ENCODE measurements around the gene TEX38.
"Not testable (repeated sequence)": the region's sequence is repeated elsewhere in the genome, so short reads cannot be mapped to it uniquely, and the experiment has no call there.

Gene TEX38

DNA sequence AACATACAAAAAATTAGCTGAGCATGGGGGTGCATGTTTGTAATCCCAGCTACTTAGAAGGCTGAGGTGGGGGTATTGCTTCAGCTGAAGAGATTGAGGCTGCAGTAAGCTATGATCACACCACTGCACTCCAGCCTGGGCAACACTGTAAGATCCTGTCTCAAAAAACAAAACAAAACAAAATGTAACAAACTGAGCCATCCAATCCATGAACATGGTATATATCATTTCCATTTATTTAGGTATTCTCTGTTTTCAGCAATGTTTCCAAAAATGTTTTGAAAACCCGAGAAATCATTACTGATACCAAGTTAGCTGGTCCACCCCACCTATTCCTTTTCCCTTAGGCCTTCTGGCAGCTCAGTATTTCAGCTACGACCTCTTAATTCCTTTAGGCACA, 21.9 kb upstream of the TEX38 start:
- Histone ChIP-seq H3K36me3 (ENCODE audit: insufficient read depth, low read length) (peaks cover 9% of the 10 kb centered on the region), H3K79me2 (ENCODE audit: insufficient read depth, low read length) (no peaks in the 10 kb centered on the region), H3K27me3 (ENCODE audit: insufficient read depth, low read length, poor library complexity, severe bottlenecking) (no peaks in the 10 kb centered on the region), H3K9me3 (ENCODE audit: insufficient read depth, low read depth, low read length) (peaks cover 5% of the 10 kb centered on the region; the same call in 1 of the 2 replicates), H3K9ac (ENCODE audit: low read depth, low read length, poor library complexity, severe bottlenecking) (no peak overlapping the region), H4K20me1 (ENCODE audit: insufficient read depth, low read length, poor library complexity, severe bottlenecking) (no peaks in the 10 kb centered on the region), H3K4me3 (ENCODE audit: low read length, poor library complexity, severe bottlenecking) (no peak overlapping the region), H3K4me1 (ENCODE audit: insufficient read depth, low read length, poor library complexity, severe bottlenecking) (peaks cover 24% of the 10 kb centered on the region), H3K4me2 (ENCODE audit: low read depth, low read length, poor library complexity, severe bottlenecking) (no peak overlapping the region), H2AFZ (ENCODE audit: low read length) (no peak overlapping the region), H3F3A (ENCODE audit: low read depth) (peaks cover 20% of the 10 kb centered on the region), H3K9me2 (replicated peaks; ENCODE audit: low read depth, low read length) (no peaks in the 10 kb centered on the region)
- no peak for TF ChIP-seq EZH2phosphoT487 (IDR thresholded peaks at IDR 0.05; ENCODE audit: borderline replicate concordance)
- TF ChIP-seq, protein P1, sequence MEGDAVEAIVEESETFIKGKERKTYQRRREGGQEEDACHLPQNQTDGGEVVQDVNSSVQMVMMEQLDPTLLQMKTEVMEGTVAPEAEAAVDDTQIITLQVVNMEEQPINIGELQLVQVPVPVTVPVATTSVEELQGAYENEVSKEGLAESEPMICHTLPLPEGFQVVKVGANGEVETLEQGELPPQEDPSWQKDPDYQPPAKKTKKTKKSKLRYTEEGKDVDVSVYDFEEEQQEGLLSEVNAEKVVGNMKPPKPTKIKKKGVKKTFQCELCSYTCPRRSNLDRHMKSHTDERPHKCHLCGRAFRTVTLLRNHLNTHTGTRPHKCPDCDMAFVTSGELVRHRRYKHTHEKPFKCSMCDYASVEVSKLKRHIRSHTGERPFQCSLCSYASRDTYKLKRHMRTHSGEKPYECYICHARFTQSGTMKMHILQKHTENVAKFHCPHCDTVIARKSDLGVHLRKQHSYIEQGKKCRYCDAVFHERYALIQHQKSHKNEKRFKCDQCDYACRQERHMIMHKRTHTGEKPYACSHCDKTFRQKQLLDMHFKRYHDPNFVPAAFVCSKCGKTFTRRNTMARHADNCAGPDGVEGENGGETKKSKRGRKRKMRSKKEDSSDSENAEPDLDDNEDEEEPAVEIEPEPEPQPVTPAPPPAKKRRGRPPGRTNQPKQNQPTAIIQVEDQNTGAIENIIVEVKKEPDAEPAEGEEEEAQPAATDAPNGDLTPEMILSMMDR (conservative IDR thresholded peaks at IDR 0.05; ENCODE audit: low read length), result no peak

- Histone ChIP-seq H3K4me2 (ENCODE audit: low read depth, low read length, poor library complexity, severe bottlenecking) (no peak overlapping the region), H3K4me3 (ENCODE audit: low read length, poor library complexity, severe bottlenecking) (no peak overlapping the region)
Observed at GRCh38 chr1:46650491-46650890, 21.2 kb upstream of the TEX38 start.

DNA sequence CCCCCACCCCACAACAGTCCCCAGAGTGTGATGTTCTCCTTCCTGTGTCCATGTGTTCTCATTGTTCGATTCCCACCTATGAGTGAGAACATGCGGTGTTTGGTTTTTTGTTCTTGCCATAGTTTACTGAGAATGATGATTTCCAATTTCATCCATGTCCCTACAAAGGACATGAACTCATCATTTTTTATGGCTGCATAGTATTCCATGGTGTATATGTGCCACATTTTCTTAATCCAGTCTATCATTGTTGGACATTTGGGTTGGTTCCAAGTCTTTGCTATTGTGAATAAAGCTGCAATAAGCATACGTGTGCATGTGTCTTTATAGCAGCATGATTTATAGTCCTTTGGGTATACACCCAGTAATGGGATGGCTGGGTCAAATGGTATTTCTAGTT, 20.5 kb upstream of the TEX38 start:
- not testable (repeated sequence) for H3K79me2 ChIP-seq (ENCODE audit: insufficient read depth, low read length); H3K9ac ChIP-seq (ENCODE audit: low read depth, low read length, poor library complexity, severe bottlenecking); H3K4me2 ChIP-seq (ENCODE audit: low read depth, low read length, poor library complexity, severe bottlenecking); H2AFZ ChIP-seq (ENCODE audit: low read length); H3K27me3 ChIP-seq (ENCODE audit: insufficient read depth, low read length, poor library complexity, severe bottlenecking); H3K4me3 ChIP-seq (ENCODE audit: low read length, poor library complexity, severe bottlenecking); H3K9me2 ChIP-seq (replicated peaks; ENCODE audit: low read depth, low read length); H4K20me1 ChIP-seq (ENCODE audit: insufficient read depth, low read length, poor library complexity, severe bottlenecking); H3K9me3 ChIP-seq (ENCODE audit: insufficient read depth, low read depth, low read length); H3K36me3 ChIP-seq (ENCODE audit: insufficient read depth, low read length)
- Histone ChIP-seq H3F3A (ENCODE audit: low read depth) (peaks cover 20% of the 10 kb centered on the region), H3K4me1 (ENCODE audit: insufficient read depth, low read length, poor library complexity, severe bottlenecking) (peaks cover 24% of the 10 kb centered on the region)

More at GRCh38 chr1:46650491-46650890, 21.2 kb upstream of the TEX38 start:
- H4K20me1 ChIP-seq (ENCODE audit: insufficient read depth, low read length, poor library complexity, severe bottlenecking), result no peaks in the 10 kb centered on the region
- peaks cover 9% of the 10 kb centered on the region for H3K36me3 ChIP-seq (ENCODE audit: insufficient read depth, low read length)
- no peak for TF ChIP-seq EZH2phosphoT487 (IDR thresholded peaks at IDR 0.05; ENCODE audit: borderline replicate concordance)
- TF ChIP-seq, protein P1 (conservative IDR thresholded peaks at IDR 0.05; ENCODE audit: low read length), result no peak
- no peak overlapping the region for H2AFZ ChIP-seq (ENCODE audit: low read length)
- H3K9me3 ChIP-seq (ENCODE audit: insufficient read depth, low read depth, low read length), result peaks cover 5% of the 10 kb centered on the region; the same call in 1 of the 2 replicates
- H3F3A ChIP-seq (ENCODE audit: low read depth), result peaks cover 20% of the 10 kb centered on the region
- H3K79me2 ChIP-seq (ENCODE audit: insufficient read depth, low read length), result no peaks in the 10 kb centered on the region
- H3K9me2 ChIP-seq (replicated peaks; ENCODE audit: low read depth, low read length), result no peaks in the 10 kb centered on the region
- peaks cover 24% of the 10 kb centered on the region for H3K4me1 ChIP-seq (ENCODE audit: insufficient read depth, low read length, poor library complexity, severe bottlenecking)
- H3K9ac ChIP-seq (ENCODE audit: low read depth, low read length, poor library complexity, severe bottlenecking), result no peak overlapping the region
- H3K27me3 ChIP-seq (ENCODE audit: insufficient read depth, low read length, poor library complexity, severe bottlenecking), result no peaks in the 10 kb centered on the region

DNA sequence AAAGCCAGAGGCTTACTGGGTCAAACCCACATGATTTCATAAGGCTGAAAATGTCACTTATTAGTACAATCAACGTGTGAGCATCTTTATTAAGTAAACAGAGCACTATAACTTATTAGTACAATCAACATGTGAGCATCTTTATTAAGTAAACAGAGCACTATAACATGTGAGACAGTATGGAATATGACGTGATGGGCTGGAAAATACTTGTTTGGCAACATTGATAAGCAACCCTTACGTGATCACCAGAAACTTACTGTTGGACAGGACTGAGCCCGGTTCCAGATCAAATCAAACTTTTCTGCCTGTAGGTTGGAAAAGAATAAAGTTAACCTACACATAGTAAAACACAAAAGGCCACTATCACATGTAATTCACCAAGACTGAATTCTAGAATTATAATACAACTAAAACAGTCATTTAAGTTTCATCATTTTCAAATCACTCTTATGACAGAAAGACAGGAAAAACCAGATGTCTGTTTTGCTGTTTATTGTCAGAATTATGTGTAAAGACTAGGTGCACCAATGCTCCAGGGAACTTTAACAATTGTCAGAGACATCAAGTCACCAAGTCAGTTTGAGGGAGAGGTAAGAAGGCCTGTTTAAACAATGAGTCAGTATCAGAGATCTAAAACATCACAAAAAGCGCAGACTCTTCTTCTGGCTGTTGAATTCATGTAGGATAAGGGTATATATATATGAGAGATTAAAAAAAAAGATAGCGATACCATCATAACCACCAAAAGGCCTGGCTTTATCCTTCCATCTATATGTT, 19.1 kb upstream of the TEX38 start:
- Histone ChIP-seq H3K4me3 (ENCODE audit: low read length, poor library complexity, severe bottlenecking) (peak overlapping the region; percentile 17), H4K20me1 (ENCODE audit: insufficient read depth, low read length, poor library complexity, severe bottlenecking) (no peaks in the 10 kb centered on the region), H3K27me3 (ENCODE audit: insufficient read depth, low read length, poor library complexity, severe bottlenecking) (no peaks in the 10 kb centered on the region), H3K4me2 (ENCODE audit: low read depth, low read length, poor library complexity, severe bottlenecking) (peak overlapping the region; percentile 76), H3K36me3 (ENCODE audit: insufficient read depth, low read length) (peaks cover 14% of the 10 kb centered on the region), H3K4me1 (ENCODE audit: insufficient read depth, low read length, poor library complexity, severe bottlenecking) (peaks cover 24% of the 10 kb centered on the region), H3F3A (ENCODE audit: low read depth) (peaks cover 20% of the 10 kb centered on the region), H2AFZ (ENCODE audit: low read length) (no peak overlapping the region), H3K79me2 (ENCODE audit: insufficient read depth, low read length) (no peaks in the 10 kb centered on the region), H3K9ac (ENCODE audit: low read depth, low read length, poor library complexity, severe bottlenecking) (peak overlapping the region; percentile 12), H3K9me2 (replicated peaks; ENCODE audit: low read depth, low read length) (no peaks in the 10 kb centered on the region), H3K9me3 (ENCODE audit: insufficient read depth, low read depth, low read length) (peaks cover 5% of the 10 kb centered on the region; the same call in 1 of the 2 replicates)
- no peak for TF ChIP-seq EZH2phosphoT487 (IDR thresholded peaks at IDR 0.05; ENCODE audit: borderline replicate concordance)

Data from Loucy (cell line).